Spleen (tissue), 11 donors: ENCODE data around the gene TMEM203. TPM values are rescaled to one million over a fixed set of nuclear protein-coding genes. Genes with fewer than 3 reads are reported as not detected.

Experiments
- DNase-seq: peaks from one replicate; pipeline ENCODE4 v3.0.0-alpha.2; 2020
- H3K27ac ChIP-seq, 8 donors: fragments of 200-600 bp; sonication (generic) in 7 of 8; 1 replicate in 4 of 8; 2 replicates in 4 of 8; pipeline versions ENCODE4 v1.5.0 to v1.8.0; 2016 to 2021; ENCODE audit warnings: inconsistent platforms in 4 of 8, mild to moderate bottlenecking in 4 of 8, moderate library complexity in 1 of 8
- H3K27me3 ChIP-seq, 7 donors: fragments of 200-600 bp; sonication (generic) in 6 of 7; replicated peaks in 1 of 7; 1 replicate in 4 of 7; 2 replicates in 3 of 7; pipeline versions ENCODE4 v1.5.0 to v1.8.0; 2016 to 2021; ENCODE audit warnings: inconsistent platforms in 3 of 7, mild to moderate bottlenecking in 1 of 7
- H3K36me3 ChIP-seq, 6 donors: fragments of 200-600 bp; sonication (generic) in 5 of 6; 1 replicate in 4 of 6; 2 replicates in 2 of 6; pipeline versions ENCODE4 v1.5.0 to v1.8.0; 2016 to 2021; ENCODE audit warnings: inconsistent platforms in 2 of 6
- H3K4me1 ChIP-seq, 6 donors: fragments of 200-600 bp; sonication (generic) in 5 of 6; 1 replicate in 3 of 6; 2 replicates in 3 of 6; pipeline versions ENCODE4 v1.5.0 to v1.8.0; 2016 to 2021; ENCODE audit warnings: inconsistent platforms in 3 of 6
- H3K4me3 ChIP-seq, 8 donors: fragments of 200-600 bp; sonication (generic) in 7 of 8; 1 replicate in 4 of 8; 2 replicates in 4 of 8; pipeline versions ENCODE4 v1.5.0 to v1.8.0; 2016 to 2021; ENCODE audit warnings: inconsistent platforms in 4 of 8, mild to moderate bottlenecking in 4 of 8, moderate library complexity in 2 of 8
- H3K9me3 ChIP-seq, 8 donors: fragments of 200-600 bp; sonication (generic) in 7 of 8; 1 replicate in 4 of 8; 2 replicates in 4 of 8; pipeline versions ENCODE4 v1.5.0 to v1.8.0; 2016 to 2021; ENCODE audit warnings: inconsistent platforms in 4 of 8
- CTCF ChIP-seq, 11 experiments: fragments of 200-600 bp in 7 of 11; fragments of 450-650 bp in 4 of 11; sonication (generic) in 4 of 11; IDR thresholded peaks in 8 of 11; conservative IDR thresholded peaks in 3 of 11; 1 replicate in 7 of 11; 2 replicates in 4 of 11; pipeline versions ENCODE4 v1.4.0 to v1.8.0; 2016 to 2021; ENCODE audit warnings: antibody characterized with exemption in 11 of 11, inconsistent platforms in 4 of 11, mild to moderate bottlenecking in 1 of 11
- POLR2A ChIP-seq, 3 donors: fragments of 450-650 bp; IDR thresholded peaks; one replicate each; pipeline ENCODE4 v1.5.1; 2017; ENCODE audit warnings: antibody characterized with exemption in 3 of 3, mild to moderate bottlenecking in 1 of 3
- POLR2AphosphoS5 ChIP-seq, 3 donors: sonication (generic); formaldehyde crosslinking; IDR thresholded peaks; one replicate each; pipeline ENCODE4 v1.5.1; 2017; ENCODE audit warnings: antibody characterized with exemption in 3 of 3
- WGBS, 5 donors: extraction: QIAGEN DNeasy Blood & Tissue Kit in 3 of 5; methylation state at CpG; one replicate each; pipeline versions ENCODE4 v1.1.5 to v1.1.7; 2013 to 2018; 5-methylcytosine and 5-hydroxymethylcytosine counted together
- intact Hi-C: fragments of 100-400 bp; cut with DNase I; formaldehyde crosslinking; loops from one replicate; pipeline ENCODE4 v1.15.0; 2023; ENCODE audit warnings: low total_unique reads
- polyA plus RNA-seq, 3 donors: library from polyadenylated mRNA; stranded (reverse); fragments of 200-250 nt; gene quantifications; one replicate each; pipeline ENCODE4 v1.2.1, GENCODE V29; 2013
- total RNA-seq, 7 donors: library from RNA; depleted of rRNA in 3 of 7; stranded (reverse); fragments of >200 nt in 3 of 7; fragmentation: NEBNext Ultra II Directional in 4 of 7; extraction: Animal tissue kit (Norgen Biotek cat#: 25700) in 4 of 7; gene quantifications; one replicate each; pipeline versions ENCODE4 v1.1.0 to v1.2.1, GENCODE V29; 2016 to 2021
- donor health status: healthy with polysubstance abuse.
- donor health status: DM: no; HTN: no; CAD: no; lungs with moderate emphysema.
- donor health status: DM: no; HTN: no; CAD: no.
- donor health status: Bipolar disorder and iron deficiency.
- donor health status: healthy.
- donor health status: DM: no; HTN: no; CAD: no.
- donor health status: DM: yes; HTN: yes; CAD: no.

TMEM203 gene
- total and polyA plus RNA-seq, 10 donors, result 28.4 to 50.1 (median 36.0) TPM

GRCh38 chr9:137217276-137218211 lies 12.1 kb upstream of the TMEM203 start:
- H3K9me3 ChIP-seq, result no peaks in the 10 kb centered on the region
- 72 to 79% (median 74%) methylated on average over 34 to 36 of the region's 36 CpGs for WGBS, 5 donors
- DNase-seq, result no peak
- H3K36me3 ChIP-seq, result peaks cover 0 to 55% (median 13%) of the 10 kb centered on the region in 6 donors
- H3K27ac ChIP-seq, result peak overlapping the region in 3 of 8 donors; percentile 16 to 47 (median 26)
- H3K4me3 ChIP-seq, result peak overlapping the region in 2 of 8 donors; percentile 13 to 50
- TF ChIP-seq CTCF (IDR thresholded peaks at IDR 0.05 in 8 of 11, conservative IDR thresholded peaks at IDR 0.05 in 3 of 11), result no peak
- peak in 1 of 3 donors; percentile 25 for TF ChIP-seq POLR2AphosphoS5 (IDR thresholded peaks at IDR 0.05)
- TF ChIP-seq POLR2A (IDR thresholded peaks at IDR 0.05), result no peak
- intact Hi-C loops, result no loop called here
- peaks cover 3 to 49% (median 27%) of the 10 kb centered on the region in 6 donors for H3K4me1 ChIP-seq
- peaks cover 0 to 14% (median 4%) of the 10 kb centered on the region in 7 donors for H3K27me3 ChIP-seq

GRCh38 chr9:137216188-137216965 lies 10.9 kb upstream of the TMEM203 start:
- Histone ChIP-seq H3K9me3 (no peaks in the 10 kb centered on the region), H3K27ac (no peak overlapping the region), H3K4me1 (peaks cover 0 to 40% (median 19%) of the 10 kb centered on the region in 6 donors), H3K36me3 (peaks cover 0 to 62% (median 13%) of the 10 kb centered on the region in 6 donors), H3K27me3 (peaks cover 0 to 4% (median 0%) of the 10 kb centered on the region in 7 donors), H3K4me3 (no peak overlapping the region)
- DNase-seq, result no peak
- WGBS, 5 donors, result 89 to 96% (median 92%) methylated on average over 11 to 30 of the region's 30 CpGs
- TF ChIP-seq POLR2A (IDR thresholded peaks at IDR 0.05) (no peak), POLR2AphosphoS5 (IDR thresholded peaks at IDR 0.05) (peak in 2 of 3 donors; percentile 14 to 31)
- intact Hi-C loops, result no loop called here

GRCh38 chr9:137215196-137215986 lies 9.9 kb upstream of the TMEM203 start:
- H3K4me1 ChIP-seq, result peaks cover 0 to 34% (median 18%) of the 10 kb centered on the region in 6 donors
- no peak overlapping the region for H3K27ac ChIP-seq
- H3K4me3 ChIP-seq, result no peak overlapping the region
- intact Hi-C loops, result no loop called here
- no peak for DNase-seq
- peaks cover 0 to 71% (median 16%) of the 10 kb centered on the region in 6 donors for H3K36me3 ChIP-seq
- WGBS, 5 donors, result 92 to 98% (median 94%) methylated on average over 13 to 22 of the region's 22 CpGs
- no peaks in the 10 kb centered on the region for H3K27me3 ChIP-seq
- H3K9me3 ChIP-seq, result no peaks in the 10 kb centered on the region
- TF ChIP-seq CTCF (IDR thresholded peaks at IDR 0.05 in 8 of 11, conservative IDR thresholded peaks at IDR 0.05 in 3 of 11) (no peak), POLR2AphosphoS5 (IDR thresholded peaks at IDR 0.05) (no peak), POLR2A (IDR thresholded peaks at IDR 0.05) (no peak)

- H3K9me3 ChIP-seq, result no peaks in the 10 kb centered on the region
- no peak overlapping the region for H3K4me3 ChIP-seq
- H3K36me3 ChIP-seq, result peaks cover 0 to 78% (median 23%) of the 10 kb centered on the region in 6 donors
- H3K4me1 ChIP-seq, result peaks cover 0 to 34% (median 18%) of the 10 kb centered on the region in 6 donors
- no peak overlapping the region for H3K27ac ChIP-seq
- H3K27me3 ChIP-seq, result no peaks in the 10 kb centered on the region
- intact Hi-C loops, result no loop called here
- DNase-seq, result no peak
- WGBS, 5 donors, result 91 to 97% (median 95%) methylated on average over 13 to 19 of the region's 19 CpGs
- TF ChIP-seq CTCF (IDR thresholded peaks at IDR 0.05 in 8 of 11, conservative IDR thresholded peaks at IDR 0.05 in 3 of 11) (no peak), POLR2A (IDR thresholded peaks at IDR 0.05) (no peak), POLR2AphosphoS5 (IDR thresholded peaks at IDR 0.05) (peak in 2 of 3 donors; percentile 17 to 21)
Measured at GRCh38 chr9:137214620-137215019, 9.2 kb upstream of the TMEM203 start.
